Fibroblast of skin of scalp (primary cell): ENCODE data around the gene SST. TPM values are rescaled to one million over a fixed set of nuclear protein-coding genes. Genes with fewer than 3 reads are reported as not detected.

Experiments used
- DNase-seq: peaks from one replicate; pipeline ENCODE4 v3.0.0-alpha.2; 2013
- polyA plus RNA-seq, 2 experiments: library from polyadenylated mRNA; unstranded; fragments of 120-200 nt; gene quantifications; one replicate each; pipeline ENCODE4 v1.2.1, GENCODE V29; 2013; ENCODE audit not compliant: insufficient read length in 2 of 2

SST gene
- polyA plus RNA-seq (2013, experiment 1 of 2; ENCODE audit: insufficient read length) = not detected
- polyA plus RNA-seq (2013, experiment 2 of 2; ENCODE audit: insufficient read length) = 0.99 TPM

DNA sequence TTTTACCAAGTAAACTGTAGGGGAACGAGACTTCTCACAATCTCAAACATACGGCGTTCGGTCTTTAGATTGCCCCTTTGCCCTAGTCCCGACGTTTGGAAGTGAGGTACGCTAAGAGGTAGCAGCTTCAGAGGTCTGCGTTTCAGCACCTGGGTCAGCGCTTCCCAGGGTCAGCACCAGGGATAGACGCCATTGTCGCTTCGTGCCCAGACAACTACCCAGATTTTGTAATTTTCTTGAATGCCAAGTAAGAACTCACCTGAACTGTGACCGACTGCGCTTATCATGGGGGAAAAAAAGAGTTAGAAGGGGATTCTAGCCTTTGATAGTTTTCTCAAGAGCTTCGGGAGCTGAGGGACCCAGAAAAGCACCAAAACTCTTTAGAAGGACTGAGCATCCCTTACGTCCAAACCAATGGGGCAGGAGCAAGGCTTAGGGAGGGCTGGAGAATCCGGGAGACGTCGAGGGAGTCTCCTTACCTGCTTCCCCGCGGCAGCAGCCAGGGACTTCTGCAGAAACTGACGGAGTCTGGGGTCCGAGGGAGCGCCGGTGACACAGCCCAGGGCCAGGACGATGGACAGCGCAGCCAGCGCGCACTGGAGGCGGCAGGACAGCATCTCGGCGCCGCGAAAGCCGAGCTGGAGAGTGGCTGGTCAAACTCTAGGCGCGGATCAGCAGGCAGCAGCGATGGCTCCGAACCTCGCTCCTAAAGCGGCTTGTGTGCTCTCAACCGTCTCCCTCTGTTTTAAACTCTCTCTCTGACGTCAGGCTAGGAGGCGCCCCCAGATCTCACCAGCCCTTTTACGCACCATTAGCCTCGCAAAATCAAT, at the start of gene SST:
SST (minus strand) TSS at position 720 of the 830 bp plus-strand sequence; CDS start at position 617, 103 bp downstream.
- DNase-seq = peak; percentile 56

DNA sequence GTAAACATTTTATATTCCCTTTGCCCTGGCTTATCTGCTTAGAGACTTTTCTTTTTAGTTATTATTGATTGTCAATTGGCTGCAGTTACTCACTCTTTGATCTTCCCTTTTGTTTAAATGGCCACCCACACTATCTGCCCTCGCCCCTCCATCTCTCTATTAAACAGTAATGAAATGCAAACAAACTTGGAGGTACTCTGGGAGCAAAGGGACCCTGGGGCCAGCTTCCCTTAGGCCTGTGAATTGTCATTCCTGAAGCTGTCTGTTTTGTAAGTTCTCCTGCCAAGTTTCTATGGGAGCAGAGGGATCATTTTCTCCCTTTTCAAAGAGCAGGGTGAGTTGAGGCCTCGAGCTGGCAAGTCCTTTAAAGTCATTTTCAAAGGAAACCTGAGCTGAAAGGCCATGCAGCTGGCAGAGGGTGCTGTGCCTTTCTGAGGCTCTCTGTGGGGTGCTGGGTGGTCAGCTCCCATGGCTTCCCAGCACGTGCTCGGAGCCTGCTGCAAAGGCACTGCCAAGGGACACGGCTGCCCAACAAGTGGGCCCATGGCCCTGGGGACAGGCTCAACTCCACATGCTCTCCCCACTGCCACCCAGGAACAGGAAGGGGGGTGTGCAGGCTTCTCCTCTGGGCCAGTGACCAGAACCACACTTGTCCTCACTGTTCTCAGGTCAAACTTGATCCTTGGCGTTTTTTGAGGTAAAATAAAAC, 49.6 kb upstream of the SST start:
- DNase-seq = no peak

GRCh38 chr3:187718802-187719201, 48.6 kb upstream of the SST start:
- DNase-seq = no peak

GRCh38 chr3:187717572-187717971, 47.4 kb upstream of the SST start:
- DNase-seq = no peak

GRCh38 chr3:187714404-187714979, 44.3 kb upstream of the SST start:
- DNase-seq = peak; percentile 73

- DNase-seq = peak; percentile 57
Measured at GRCh38 chr3:187713504-187713903, 43.3 kb upstream of the SST start.

GRCh38 chr3:187709155-187709554, 39.0 kb upstream of the SST start:
- no peak for DNase-seq

- DNase-seq = no peak
Measured at GRCh38 chr3:187708696-187709095, 38.5 kb upstream of the SST start.

DNA sequence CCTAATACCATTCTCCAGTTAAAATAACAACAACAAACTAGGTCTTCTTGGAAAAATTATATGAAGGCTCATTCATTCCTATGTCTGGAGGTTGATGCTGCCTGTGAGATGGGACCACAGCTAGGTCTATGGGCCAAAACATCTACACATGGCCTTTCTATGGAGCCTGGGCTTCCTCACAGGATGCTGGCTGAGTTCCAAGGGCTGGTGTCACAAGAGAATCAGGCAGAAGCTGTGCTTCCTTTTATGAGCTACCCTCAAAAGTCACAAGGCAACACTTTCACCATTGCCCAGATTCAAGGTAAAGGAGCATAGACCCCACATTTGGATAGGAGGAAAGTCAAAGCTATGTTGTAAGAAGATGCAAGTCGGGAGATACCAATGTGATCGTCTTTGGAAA, 36.8 kb upstream of the SST start:
- no peak for DNase-seq

DNA sequence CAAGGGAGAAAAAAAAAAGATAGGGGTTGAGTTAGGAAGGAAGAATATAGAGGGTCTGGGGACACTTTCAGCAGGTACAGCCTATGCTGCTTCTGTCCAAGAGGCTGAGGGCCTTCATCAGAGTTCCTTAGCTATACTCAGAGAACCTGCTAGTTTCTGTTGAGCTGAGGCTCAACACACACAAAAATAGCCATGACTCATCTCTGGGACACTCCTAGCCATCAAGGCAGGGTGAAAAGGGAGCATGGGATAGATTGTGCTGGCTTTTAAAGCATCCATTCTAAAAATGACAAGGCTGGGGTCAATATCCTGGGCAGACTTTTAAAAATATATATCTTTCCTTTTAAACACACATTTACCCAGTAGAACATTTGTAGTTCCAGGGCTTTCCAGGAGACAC, 35.0 kb upstream of the SST start:
- no peak for DNase-seq

- no peak for DNase-seq
Measured at GRCh38 chr3:187702507-187703033, 32.4 kb upstream of the SST start, which contains the start of gene RTP2. RTP2 (minus strand) TSS chr3:187702557; CDS start chr3:187702128, 429 bp downstream.

- DNase-seq = no peak
Measured at GRCh38 chr3:187700249-187700648, 30.1 kb upstream of the SST start.

GRCh38 chr3:187698499-187699399, 28.6 kb upstream of the SST start:
- DNase-seq = no peak

- DNase-seq = no peak
Measured at GRCh38 chr3:187696021-187696420, 25.8 kb upstream of the SST start.

DNA sequence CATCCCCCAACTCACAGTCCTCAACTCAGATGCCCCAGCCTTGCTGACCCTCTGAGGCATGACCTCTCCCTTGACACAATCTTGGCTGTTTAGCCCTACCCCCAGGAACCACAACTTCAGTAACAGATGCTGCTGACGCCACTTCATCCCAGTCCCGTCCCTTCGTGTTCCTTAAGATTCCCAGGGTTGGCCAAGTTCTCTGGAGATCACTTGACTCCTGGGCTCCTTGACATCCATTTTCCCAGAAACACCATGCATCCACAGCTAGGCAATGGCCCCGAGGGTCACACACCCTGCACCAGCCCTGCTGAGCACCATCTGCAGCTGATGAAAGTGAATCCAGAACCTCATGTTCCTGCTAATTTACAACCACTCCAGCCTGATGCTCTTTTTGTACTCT, 25.3 kb upstream of the SST start:
- DNase-seq = no peak

DNA sequence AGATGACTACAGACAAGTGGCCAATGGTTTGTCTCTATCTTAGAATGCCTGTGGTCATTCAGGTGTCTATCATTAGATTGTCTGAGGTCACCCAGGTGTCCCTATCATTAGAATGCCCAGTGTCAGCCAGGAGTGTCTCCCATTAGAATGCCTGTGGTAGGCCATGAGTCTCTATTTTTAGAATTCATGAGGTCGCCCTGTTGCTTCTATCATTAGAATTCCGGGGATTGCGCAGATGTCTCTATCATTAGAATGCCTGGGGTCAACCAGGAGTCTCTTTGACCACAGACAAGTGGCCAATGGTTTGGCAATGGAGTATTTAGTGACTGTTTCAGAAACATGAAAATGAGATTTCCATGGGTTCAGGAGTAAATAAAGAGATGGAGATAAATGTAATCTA, 24.6 kb upstream of the SST start:
- peak; percentile 50 for DNase-seq

DNA sequence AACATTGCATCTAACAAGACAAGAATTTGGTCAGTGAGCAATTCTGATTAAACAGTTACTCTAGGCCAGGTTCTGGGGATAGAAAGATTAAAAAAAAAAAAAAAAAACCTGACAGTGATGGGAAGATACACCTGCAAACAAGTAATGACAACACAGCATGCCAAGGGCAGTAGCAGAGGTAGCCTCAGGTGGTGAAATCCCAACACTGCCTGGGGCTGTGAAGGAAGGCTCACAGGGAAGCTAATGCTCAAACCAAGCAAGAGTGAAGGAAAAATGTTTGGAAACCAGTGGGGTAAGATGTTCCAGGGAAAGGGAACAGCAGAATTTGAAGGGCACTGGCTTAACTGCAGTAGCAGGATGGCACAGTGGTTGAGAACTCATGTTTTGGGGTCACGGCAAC, 23.2 kb upstream of the SST start:
- DNase-seq = no peak

DNA sequence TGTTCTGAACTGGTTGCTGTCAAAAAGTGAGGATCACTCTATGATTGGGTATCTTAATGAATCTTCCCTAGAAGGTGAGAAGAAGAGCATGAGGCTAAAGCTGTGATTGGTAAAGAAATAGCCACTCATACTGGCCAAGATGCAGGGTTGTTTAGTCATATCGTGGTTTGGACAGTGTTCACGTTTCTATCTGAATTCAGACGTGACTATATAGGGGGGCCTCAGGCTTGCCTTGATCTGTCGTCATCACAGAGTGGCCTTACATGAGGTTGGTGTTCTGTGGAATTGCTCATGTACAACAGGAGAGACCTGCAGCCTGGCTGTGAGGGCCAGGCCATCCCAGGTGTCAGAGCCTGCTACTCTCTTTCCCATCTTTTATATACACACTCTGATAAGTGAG, 19.8 kb upstream of the SST start:
- peak; percentile 43 for DNase-seq

- no peak for DNase-seq
Measured at GRCh38 chr3:187686621-187687273, 16.6 kb upstream of the SST start.

DNA sequence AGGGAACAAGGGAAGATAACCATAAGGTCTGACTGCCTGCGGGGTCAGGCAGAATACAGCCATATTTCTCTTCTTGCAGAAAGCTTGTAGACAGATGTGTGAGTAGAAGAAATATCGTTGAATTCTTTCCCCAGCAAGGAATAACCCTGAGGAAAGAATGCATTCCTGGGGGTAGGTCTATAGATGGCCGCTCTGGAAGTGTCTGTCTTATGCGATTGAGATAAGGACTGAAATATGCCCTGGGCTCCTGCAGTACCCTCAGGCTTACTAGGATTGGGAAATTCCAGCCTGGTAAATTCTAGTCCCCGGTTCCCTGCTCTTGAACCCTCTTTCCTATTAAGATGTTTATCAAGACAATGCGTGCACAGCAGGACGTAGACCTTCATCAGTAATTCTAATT, 15.8 kb upstream of the SST start:
- DNase-seq = no peak

DNA sequence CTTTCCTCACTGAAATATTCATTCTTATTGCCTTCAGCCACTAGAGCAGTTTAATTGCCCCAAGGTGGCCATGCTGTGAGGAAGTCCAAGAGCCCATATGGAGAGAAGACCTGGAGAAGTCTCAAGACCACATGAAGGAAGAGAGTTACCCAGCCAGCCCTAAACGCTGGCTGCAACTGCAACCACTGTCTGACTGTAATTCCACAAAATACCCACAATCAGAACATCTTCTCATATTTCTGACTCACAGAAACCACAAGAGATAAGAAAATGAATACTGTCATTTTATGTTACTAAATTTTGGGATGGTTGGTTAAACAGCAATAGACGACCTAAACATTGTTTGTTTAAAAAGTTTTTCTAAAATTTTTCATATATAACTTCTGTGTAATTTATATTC, 14.7 kb upstream of the SST start:
- DNase-seq = peak; percentile 36
